ENCODE measurements around the gene ADCY4.

Gene ADCY4

GRCh38 chr14:24279301-24280186 is 55.3 kb downstream of the ADCY4 start:
- no peak for DNase-seq (ENCODE audit: extremely low read depth in 1 of 2, low read depth in 1 of 2)

- no peak for DNase-seq (ENCODE audit: extremely low read depth in 1 of 2, low read depth in 1 of 2)
These were observed 56.4 kb downstream of the ADCY4 start for GRCh38 chr14:24278424-24278823.

- DNase-seq (ENCODE audit: extremely low read depth in 1 of 2, low read depth in 1 of 2), result no peak
These were observed 57.1 kb downstream of the ADCY4 start for GRCh38 chr14:24277606-24278321.

GRCh38 chr14:24277071-24277470 is 57.8 kb downstream of the ADCY4 start:
- DNase-seq (ENCODE audit: extremely low read depth in 1 of 2, low read depth in 1 of 2), result no peak

GRCh38 chr14:24274101-24274543 is 60.7 kb downstream of the ADCY4 start:
- no peak for DNase-seq (ENCODE audit: extremely low read depth in 1 of 2, low read depth in 1 of 2)

- DNase-seq (ENCODE audit: extremely low read depth in 1 of 2, low read depth in 1 of 2), result no peak
These were observed 61.4 kb downstream of the ADCY4 start for GRCh38 chr14:24273422-24273998.

- DNase-seq (ENCODE audit: extremely low read depth in 1 of 2, low read depth in 1 of 2), result no peak
These were observed 62.4 kb downstream of the ADCY4 start for GRCh38 chr14:24272467-24272866.

GRCh38 chr14:24271834-24272263 is 63.0 kb downstream of the ADCY4 start:
- DNase-seq (ENCODE audit: extremely low read depth in 1 of 2, low read depth in 1 of 2), result no peak

GRCh38 chr14:24271134-24271833 is 63.6 kb downstream of the ADCY4 start, which contains the start of gene RABGGTA:
RABGGTA (minus strand) TSS chr14:24271597; CDS start chr14:24271115, 482 bp downstream.
- peak; percentile 76 to 81 for DNase-seq (ENCODE audit: extremely low read depth in 1 of 2, low read depth in 1 of 2)

GRCh38 chr14:24270537-24271133 is 64.2 kb downstream of the ADCY4 start:
- DNase-seq (ENCODE audit: extremely low read depth in 1 of 2, low read depth in 1 of 2), result peak in 1 of 2 donors; percentile 3

- no peak for DNase-seq (ENCODE audit: extremely low read depth in 1 of 2, low read depth in 1 of 2)
These were observed 64.8 kb downstream of the ADCY4 start for GRCh38 chr14:24269910-24270536.

- DNase-seq (ENCODE audit: extremely low read depth in 1 of 2, low read depth in 1 of 2), result no peak
These were observed 65.5 kb downstream of the ADCY4 start for GRCh38 chr14:24269368-24269767.
